CD14-positive monocyte (primary cell): Measurements from ENCODE around the gene MBP. TPM values are rescaled to one million over a fixed set of nuclear protein-coding genes. Genes with fewer than 3 reads are reported as not detected.

Source experiments
- DNase-seq, 3 donors: peaks; one replicate each; pipeline ENCODE4 v3.0.0-alpha.2; 2011 to 2022
- H2AFZ ChIP-seq: 2 replicates; pipeline ENCODE4 v1.6.0; 2012; ENCODE audit warnings: mild to moderate bottlenecking, low read depth, low read length, inconsistent platforms; ENCODE audit not compliant: insufficient read depth, poor library complexity, severe bottlenecking
- H3K27ac ChIP-seq, 2 donors: 1 replicate in 1 of 2; 2 replicates in 1 of 2; pipeline ENCODE4 v1.5.1; 2012 to 2013; ENCODE audit warnings: low read length in 2 of 2, control low read depth in 1 of 2, inconsistent platforms in 1 of 2, low read depth in 1 of 2, mild to moderate bottlenecking in 1 of 2
- H3K27me3 ChIP-seq, 2 donors: one replicate each; pipeline versions ENCODE4 v1.6.0 to v1.6.1; 2011 to 2013; ENCODE audit warnings: low read length in 2 of 2; ENCODE audit not compliant: control insufficient read depth in 2 of 2, insufficient read depth in 2 of 2
- H3K36me3 ChIP-seq, 2 donors: replicated peaks in 1 of 2; 1 replicate in 1 of 2; 2 replicates in 1 of 2; pipeline versions ENCODE4 v1.5.1 to v1.6.1; 2012 to 2013; ENCODE audit warnings: low read length in 2 of 2, control low read depth in 1 of 2, inconsistent platforms in 1 of 2, mild to moderate bottlenecking in 1 of 2; ENCODE audit not compliant: insufficient read depth in 2 of 2, control insufficient read depth in 1 of 2
- H3K4me1 ChIP-seq, 2 donors: 1 replicate in 1 of 2; 2 replicates in 1 of 2; pipeline versions ENCODE4 v1.5.1 to v1.6.1; 2012 to 2013; ENCODE audit warnings: low read length in 2 of 2, control low read depth in 1 of 2, inconsistent platforms in 1 of 2, mild to moderate bottlenecking in 1 of 2, moderate library complexity in 1 of 2; ENCODE audit not compliant: insufficient read depth in 2 of 2, control insufficient read depth in 1 of 2
- H3K4me2 ChIP-seq: replicated peaks from 2 replicates; pipeline ENCODE3; 2012; ENCODE audit warnings: low read length, moderate library complexity, mild to moderate bottlenecking; ENCODE audit not compliant: poor library complexity, severe bottlenecking; ENCODE audit errors: extremely low read depth
- H3K4me3 ChIP-seq, 3 experiments: fragments of 200-600 bp in 1 of 3; sonication (generic) in 1 of 3; replicated peaks in 1 of 3; 1 replicate in 2 of 3; 2 replicates in 1 of 3; pipeline ENCODE4 v1.5.1; 2011 to 2013; ENCODE audit warnings: low read length in 3 of 3, mild to moderate bottlenecking in 3 of 3, control low read depth in 2 of 3, low read depth in 2 of 3, inconsistent platforms in 1 of 3, moderate library complexity in 1 of 3
- H3K79me2 ChIP-seq: 2 replicates; pipeline ENCODE4 v1.6.0; 2012; ENCODE audit warnings: mild to moderate bottlenecking, control low read depth, inconsistent platforms, low read length, moderate library complexity; ENCODE audit not compliant: insufficient read depth
- H3K9ac ChIP-seq: 2 replicates; pipeline ENCODE4 v1.6.0; 2017; ENCODE audit warnings: low read length, mild to moderate bottlenecking; ENCODE audit not compliant: insufficient read depth, poor library complexity, severe bottlenecking
- H3K9me3 ChIP-seq, 2 donors: replicated peaks in 1 of 2; 1 replicate in 1 of 2; 2 replicates in 1 of 2; pipeline versions ENCODE4 v1.5.1 to v1.6.1; 2012 to 2013; ENCODE audit warnings: low read length in 2 of 2, control low read depth in 1 of 2; ENCODE audit not compliant: control insufficient read depth in 1 of 2, insufficient read depth in 1 of 2
- H4K20me1 ChIP-seq: 2 replicates; pipeline ENCODE4 v1.6.0; 2012; ENCODE audit warnings: mild to moderate bottlenecking, low read length, control low read depth, moderate library complexity; ENCODE audit not compliant: insufficient read depth
- H3K27ac Mint-ChIP-seq, 7 donors: one replicate each; pipeline ENCODE4 v1.8.0; 2020; ENCODE audit warnings: mild to moderate bottlenecking in 7 of 7, mixed read lengths in 7 of 7, moderate library complexity in 6 of 7, inconsistent platforms in 2 of 7
- H3K27me3 Mint-ChIP-seq, 3 donors: one replicate each; pipeline ENCODE4 v1.8.0; 2021 to 2022; ENCODE audit warnings: low read depth in 3 of 3, mild to moderate bottlenecking in 3 of 3, mixed read lengths in 3 of 3, moderate library complexity in 3 of 3, inconsistent platforms in 1 of 3
- H3K36me3 Mint-ChIP-seq, 2 donors: one replicate each; pipeline ENCODE4 v1.8.0; 2020; ENCODE audit warnings: mixed read lengths in 2 of 2, inconsistent platforms in 1 of 2, mild to moderate bottlenecking in 1 of 2
- H3K4me1 Mint-ChIP-seq: one replicate; pipeline ENCODE4 v1.8.0; 2020; ENCODE audit warnings: mild to moderate bottlenecking, mixed read lengths
- H3K4me3 Mint-ChIP-seq, 2 donors: one replicate each; pipeline ENCODE4 v1.8.0; 2020; ENCODE audit warnings: mild to moderate bottlenecking in 2 of 2, mixed read lengths in 2 of 2, moderate library complexity in 1 of 2
- H3K9me3 Mint-ChIP-seq, 7 donors: one replicate each; pipeline ENCODE4 v1.8.0; 2020 to 2022; ENCODE audit warnings: mixed read lengths in 7 of 7, mild to moderate bottlenecking in 6 of 7, moderate library complexity in 6 of 7, inconsistent platforms in 2 of 7
- CTCF ChIP-seq: fragments of 200-600 bp; IDR thresholded peaks from one replicate; pipeline ENCODE4 v1.8.0; 2022; ENCODE audit warnings: antibody characterized with exemption, mild to moderate bottlenecking
- WGBS: methylation state at CpG from one replicate; pipeline ENCODE4 v1.1.5; 2013; ENCODE audit warnings: missing lambda C conversion rate; ENCODE audit not compliant: insufficient coverage; 5-methylcytosine and 5-hydroxymethylcytosine counted together
- intact Hi-C, 2 donors: fragments of 100-400 bp; cut with micrococcal nuclease; formaldehyde crosslinking; loops; one replicate each; pipeline versions ENCODE4 v1.15.0 to v1.15.1; 2023
- polyA plus RNA-seq, 3 donors: library from polyadenylated mRNA; depleted of rRNA in 1 of 3; unstranded in 2 of 3; stranded (reverse) in 1 of 3; fragments of 300-500 nt in 2 of 3; fragments of >200 nt in 1 of 3; fragmentation: Illumina TruSeq in 2 of 3; gene quantifications; 1 replicate in 2 of 3; 2 replicates in 1 of 3; pipeline ENCODE4 v1.2.3, GENCODE V29; 2012 to 2021

MBP gene
- polyA plus RNA-seq, 3 donors, result 47.7 to 81.0 (median 50.4) TPM

GRCh38 chr18:76957384-76958355 lies 174.9 kb downstream of the MBP start:
- DNase-seq, result no peak
- H3K4me1 Mint-ChIP-seq, result no peaks in the 10 kb centered on the region
- peak overlapping the region in 2 of 7 donors; percentile 6 to 75 for H3K27ac Mint-ChIP-seq
- WGBS, result 90% methylated on average over 8 of the region's 18 CpGs
- peaks cover 0 to 1% (median 0%) of the 10 kb centered on the region in 7 donors for H3K9me3 Mint-ChIP-seq
- intact Hi-C loops, result no loop called here
- Histone ChIP-seq H3K27me3 (no peaks in the 10 kb centered on the region), H3K27ac (no peak overlapping the region), H3K9ac (no peak overlapping the region), H3K4me1 (no peaks in the 10 kb centered on the region), H3K9me3 (no peaks in the 10 kb centered on the region), H3K4me3 (no peak overlapping the region), H2AFZ (no peak overlapping the region), H4K20me1 (no peaks in the 10 kb centered on the region), H3K79me2 (no peaks in the 10 kb centered on the region), H3K4me2 (no peak overlapping the region), H3K36me3 (peaks cover 64 to 85% of the 10 kb centered on the region in 2 donors)
- no peak overlapping the region for H3K4me3 Mint-ChIP-seq
- peaks cover 80 to 89% of the 10 kb centered on the region in 2 donors for H3K36me3 Mint-ChIP-seq
- no peak for TF ChIP-seq CTCF
- H3K27me3 Mint-ChIP-seq, result no peaks in the 10 kb centered on the region

GRCh38 chr18:76956648-76957047 lies 175.9 kb downstream of the MBP start:
- H3K4me1 Mint-ChIP-seq, result no peaks in the 10 kb centered on the region
- WGBS, result 100% methylated on average over 3 of the region's 11 CpGs

More at GRCh38 chr18:76956648-76957047, 175.9 kb downstream of the MBP start:
- Histone ChIP-seq H3K27me3 (no peaks in the 10 kb centered on the region), H3K9ac (no peak overlapping the region), H4K20me1 (no peaks in the 10 kb centered on the region), H2AFZ (no peak overlapping the region), H3K27ac (no peak overlapping the region), H3K79me2 (no peaks in the 10 kb centered on the region), H3K4me2 (no peak overlapping the region), H3K9me3 (no peaks in the 10 kb centered on the region), H3K36me3 (peaks cover 65 to 92% of the 10 kb centered on the region in 2 donors), H3K4me1 (no peaks in the 10 kb centered on the region), H3K4me3 (no peak overlapping the region)
- no peaks in the 10 kb centered on the region for H3K27me3 Mint-ChIP-seq
- H3K9me3 Mint-ChIP-seq, result peaks cover 0 to 1% (median 0%) of the 10 kb centered on the region in 7 donors
- no peak for DNase-seq
- TF ChIP-seq CTCF, result no peak
- intact Hi-C loops, result no loop called here
- no peak overlapping the region for H3K4me3 Mint-ChIP-seq
- H3K27ac Mint-ChIP-seq, result no peak overlapping the region
- peaks cover 83 to 92% of the 10 kb centered on the region in 2 donors for H3K36me3 Mint-ChIP-seq
